ENCODE measurements around the gene UBE2I.
A peak's percentile ranks its signal among the peaks of the same experiment; 100 is the strongest.

UBE2I gene

GRCh38 chr16:1309888-1310831, 724 bp downstream of the UBE2I start:
- Mint-ChIP-seq H3K4me1 (ENCODE audit: low read depth) (peaks cover 13% of the 10 kb centered on the region), H3K27me3 (ENCODE audit: low read depth) (no peaks in the 10 kb centered on the region), H3K27ac (peak overlapping the region; percentile 87), H3K4me3 (peak overlapping the region; percentile 93), H3K9me3 (no peaks in the 10 kb centered on the region), H3K36me3 (ENCODE audit: low read depth) (peaks cover 18% of the 10 kb centered on the region)
- DNase-seq (ENCODE audit: low spot score) = peak; percentile 58

- Mint-ChIP-seq H3K4me3 (peak overlapping the region; percentile 93), H3K4me1 (ENCODE audit: low read depth) (peaks cover 13% of the 10 kb centered on the region)
- DNase-seq (ENCODE audit: low spot score) = no peak
Observed at GRCh38 chr16:1310832-1311200, 1.4 kb downstream of the UBE2I start.

GRCh38 chr16:1311212-1311737, 1.8 kb downstream of the UBE2I start:
- H3K36me3 Mint-ChIP-seq (ENCODE audit: low read depth) = peaks cover 26% of the 10 kb centered on the region
- peaks cover 13% of the 10 kb centered on the region for H3K4me1 Mint-ChIP-seq (ENCODE audit: low read depth)
- peak overlapping the region; percentile 93 for H3K4me3 Mint-ChIP-seq
- H3K9me3 Mint-ChIP-seq = no peaks in the 10 kb centered on the region
- DNase-seq (ENCODE audit: low spot score) = no peak
- peak overlapping the region; percentile 87 for H3K27ac Mint-ChIP-seq
- no peaks in the 10 kb centered on the region for H3K27me3 Mint-ChIP-seq (ENCODE audit: low read depth)

More at GRCh38 chr16:1310832-1311200, 1.4 kb downstream of the UBE2I start:
- Mint-ChIP-seq H3K36me3 (ENCODE audit: low read depth) (peaks cover 22% of the 10 kb centered on the region), H3K27ac (peak overlapping the region; percentile 87), H3K9me3 (no peaks in the 10 kb centered on the region), H3K27me3 (ENCODE audit: low read depth) (no peaks in the 10 kb centered on the region)

GRCh38 chr16:1311738-1312466, 2.5 kb downstream of the UBE2I start:
- no peak overlapping the region for H3K27ac Mint-ChIP-seq
- no peaks in the 10 kb centered on the region for H3K9me3 Mint-ChIP-seq
- peaks cover 31% of the 10 kb centered on the region for H3K36me3 Mint-ChIP-seq (ENCODE audit: low read depth)
- no peaks in the 10 kb centered on the region for H3K27me3 Mint-ChIP-seq (ENCODE audit: low read depth)
- no peak for DNase-seq (ENCODE audit: low spot score)
- peak overlapping the region; percentile 93 for H3K4me3 Mint-ChIP-seq
- peaks cover 13% of the 10 kb centered on the region for H3K4me1 Mint-ChIP-seq (ENCODE audit: low read depth)

- Mint-ChIP-seq H3K27me3 (ENCODE audit: low read depth) (no peaks in the 10 kb centered on the region), H3K27ac (no peak overlapping the region), H3K4me3 (peak overlapping the region; percentile 21), H3K9me3 (no peaks in the 10 kb centered on the region), H3K4me1 (ENCODE audit: low read depth) (peaks cover 13% of the 10 kb centered on the region), H3K36me3 (ENCODE audit: low read depth) (peaks cover 35% of the 10 kb centered on the region)
- DNase-seq (ENCODE audit: low spot score) = no peak
Observed at GRCh38 chr16:1312467-1312816, 3.0 kb downstream of the UBE2I start.

- no peak overlapping the region for H3K27ac Mint-ChIP-seq
- peak overlapping the region; percentile 36 for H3K4me3 Mint-ChIP-seq
- no peak for DNase-seq (ENCODE audit: low spot score)
- H3K4me1 Mint-ChIP-seq (ENCODE audit: low read depth) = peaks cover 13% of the 10 kb centered on the region
- H3K36me3 Mint-ChIP-seq (ENCODE audit: low read depth) = peaks cover 40% of the 10 kb centered on the region
- H3K27me3 Mint-ChIP-seq (ENCODE audit: low read depth) = no peaks in the 10 kb centered on the region
- H3K9me3 Mint-ChIP-seq = no peaks in the 10 kb centered on the region
Observed at GRCh38 chr16:1312903-1313302, 3.5 kb downstream of the UBE2I start.

- H3K4me1 Mint-ChIP-seq (ENCODE audit: low read depth) = peaks cover 10% of the 10 kb centered on the region
Observed at GRCh38 chr16:1313721-1314369, 4.4 kb downstream of the UBE2I start.

GRCh38 chr16:1314399-1315068, 5.1 kb downstream of the UBE2I start:
- Mint-ChIP-seq H3K4me3 (no peak overlapping the region), H3K9me3 (no peaks in the 10 kb centered on the region), H3K4me1 (ENCODE audit: low read depth) (peaks cover 10% of the 10 kb centered on the region), H3K36me3 (ENCODE audit: low read depth) (peaks cover 53% of the 10 kb centered on the region), H3K27me3 (ENCODE audit: low read depth) (no peaks in the 10 kb centered on the region), H3K27ac (no peak overlapping the region)
- DNase-seq (ENCODE audit: low spot score) = no peak

More at GRCh38 chr16:1313721-1314369, 4.4 kb downstream of the UBE2I start:
- Mint-ChIP-seq H3K36me3 (ENCODE audit: low read depth) (peaks cover 48% of the 10 kb centered on the region), H3K27me3 (ENCODE audit: low read depth) (no peaks in the 10 kb centered on the region), H3K9me3 (no peaks in the 10 kb centered on the region), H3K4me3 (no peak overlapping the region), H3K27ac (no peak overlapping the region)
- DNase-seq (ENCODE audit: low spot score) = no peak

GRCh38 chr16:1315081-1316032, 5.9 kb downstream of the UBE2I start:
- Mint-ChIP-seq H3K27me3 (ENCODE audit: low read depth) (no peaks in the 10 kb centered on the region), H3K4me1 (ENCODE audit: low read depth) (peaks cover 7% of the 10 kb centered on the region), H3K4me3 (no peak overlapping the region), H3K27ac (no peak overlapping the region), H3K36me3 (ENCODE audit: low read depth) (peaks cover 57% of the 10 kb centered on the region), H3K9me3 (no peaks in the 10 kb centered on the region)
- no peak for DNase-seq (ENCODE audit: low spot score)

- Mint-ChIP-seq H3K9me3 (no peaks in the 10 kb centered on the region), H3K27ac (no peak overlapping the region), H3K36me3 (ENCODE audit: low read depth) (peaks cover 54% of the 10 kb centered on the region), H3K4me1 (ENCODE audit: low read depth) (peaks cover 4% of the 10 kb centered on the region), H3K27me3 (ENCODE audit: low read depth) (no peaks in the 10 kb centered on the region), H3K4me3 (no peak overlapping the region)
- DNase-seq (ENCODE audit: low spot score) = no peak
Observed at GRCh38 chr16:1316033-1316405, 6.6 kb downstream of the UBE2I start.

- no peak overlapping the region for H3K27ac Mint-ChIP-seq
- peaks cover 57% of the 10 kb centered on the region for H3K36me3 Mint-ChIP-seq (ENCODE audit: low read depth)
- no peaks in the 10 kb centered on the region for H3K9me3 Mint-ChIP-seq
- no peaks in the 10 kb centered on the region for H3K27me3 Mint-ChIP-seq (ENCODE audit: low read depth)
- no peak overlapping the region for H3K4me3 Mint-ChIP-seq
- no peak for DNase-seq (ENCODE audit: low spot score)
- peaks cover under 1% of the 10 kb centered on the region for H3K4me1 Mint-ChIP-seq (ENCODE audit: low read depth)
Observed at GRCh38 chr16:1317479-1318267, 8.2 kb downstream of the UBE2I start.

- Mint-ChIP-seq H3K9me3 (no peaks in the 10 kb centered on the region), H3K27ac (no peak overlapping the region), H3K4me1 (ENCODE audit: low read depth) (no peaks in the 10 kb centered on the region), H3K36me3 (ENCODE audit: low read depth) (peaks cover 55% of the 10 kb centered on the region), H3K27me3 (ENCODE audit: low read depth) (no peaks in the 10 kb centered on the region), H3K4me3 (no peak overlapping the region)
- no peak for DNase-seq (ENCODE audit: low spot score)
Observed at GRCh38 chr16:1318268-1318545, 8.8 kb downstream of the UBE2I start.
